Spinal cord (tissue), 10 donors: ENCODE results near the gene VAMP8. TPM values are rescaled to one million over a fixed set of nuclear protein-coding genes. Genes with fewer than 3 reads are reported as not detected.
A peak's percentile ranks its signal among the peaks of the same experiment; 100 is the strongest.

ENCODE experiments used
- DNase-seq, 6 donors: peaks; one replicate each; pipeline versions ENCODE4 v3.0.0 to v3.0.0-alpha.2; 2013 to 2015; ENCODE audit warnings: low spot score in 6 of 6, low read depth in 4 of 6
- H3K27ac ChIP-seq: one replicate; pipeline ENCODE4 v1.5.1; 2013; ENCODE audit warnings: low read depth, low read length, control low read depth
- H3K27me3 ChIP-seq: one replicate; pipeline ENCODE4 v1.6.1; 2013; ENCODE audit warnings: low read length; ENCODE audit not compliant: control insufficient read depth, insufficient read depth
- H3K36me3 ChIP-seq: one replicate; pipeline ENCODE4 v1.6.1; 2013; ENCODE audit warnings: low read length; ENCODE audit not compliant: control insufficient read depth, insufficient read depth
- H3K4me1 ChIP-seq: one replicate; pipeline ENCODE4 v1.6.1; 2013; ENCODE audit warnings: low read length; ENCODE audit not compliant: control insufficient read depth, insufficient read depth
- H3K4me3 ChIP-seq: one replicate; pipeline ENCODE4 v1.5.1; 2013; ENCODE audit warnings: low read depth, low read length, control low read depth
- H3K9me3 ChIP-seq: one replicate; pipeline ENCODE4 v1.6.1; 2013; ENCODE audit warnings: low read length; ENCODE audit not compliant: control insufficient read depth, insufficient read depth
- WGBS: methylation state at CpG from one replicate; pipeline ENCODE4 v1.1.5; 2013; ENCODE audit warnings: missing lambda C conversion rate; ENCODE audit not compliant: insufficient coverage; 5-methylcytosine and 5-hydroxymethylcytosine counted together
- polyA plus RNA-seq, 2 donors: library from polyadenylated mRNA; unstranded; fragments of 120-200 nt; gene quantifications; one replicate each; pipeline ENCODE4 v1.2.1, GENCODE V29; 2013; ENCODE audit not compliant: insufficient read length in 2 of 2
- total RNA-seq, 2 donors: library from RNA; depleted of rRNA in 1 of 2; stranded (reverse); fragments of 120-200 nt in 1 of 2; fragments of >200 nt in 1 of 2; gene quantifications; one replicate each; pipeline versions ENCODE4 v1.2.3 to v1.2.4, GENCODE V29; 2013 to 2014
- donor health status: healthy.

VAMP8 gene
- total and polyA plus RNA-seq, 4 donors: 10.3 to 32.3 (median 12.7) TPM

GRCh38 chr2:85545780-85546240 lies 31.6 kb upstream of the VAMP8 start:
- H3K4me1 ChIP-seq: no peaks in the 10 kb centered on the region
- H3K9me3 ChIP-seq: no peaks in the 10 kb centered on the region
- no peak for DNase-seq
- H3K27me3 ChIP-seq: no peaks in the 10 kb centered on the region
- peaks cover 37% of the 10 kb centered on the region for H3K36me3 ChIP-seq
- H3K4me3 ChIP-seq: no peak overlapping the region
- H3K27ac ChIP-seq: no peak overlapping the region
- WGBS: no CpG with 5 or more reads among the region's 5 CpGs

GRCh38 chr2:85547089-85547858 lies 30.1 kb upstream of the VAMP8 start:
- WGBS: no CpG with 5 or more reads among the region's 1 CpG
- no peak overlapping the region for H3K4me3 ChIP-seq
- no peaks in the 10 kb centered on the region for H3K9me3 ChIP-seq
- H3K36me3 ChIP-seq: peaks cover 49% of the 10 kb centered on the region
- no peaks in the 10 kb centered on the region for H3K4me1 ChIP-seq
- H3K27ac ChIP-seq: no peak overlapping the region
- no peak for DNase-seq
- no peaks in the 10 kb centered on the region for H3K27me3 ChIP-seq

GRCh38 chr2:85547859-85548607 lies 29.4 kb upstream of the VAMP8 start:
- Histone ChIP-seq H3K4me3 (no peak overlapping the region), H3K27ac (no peak overlapping the region), H3K36me3 (peaks cover 45% of the 10 kb centered on the region), H3K27me3 (no peaks in the 10 kb centered on the region), H3K9me3 (no peaks in the 10 kb centered on the region), H3K4me1 (no peaks in the 10 kb centered on the region)
- no peak for DNase-seq
- WGBS: 85% methylated on average over 3 of the region's 6 CpGs

GRCh38 chr2:85548608-85548900 lies 28.8 kb upstream of the VAMP8 start:
- 70% methylated on average over 2 of the region's 2 CpGs for WGBS
- H3K27me3 ChIP-seq: no peaks in the 10 kb centered on the region
- H3K4me1 ChIP-seq: no peaks in the 10 kb centered on the region
- H3K4me3 ChIP-seq: no peak overlapping the region
- peaks cover 47% of the 10 kb centered on the region for H3K36me3 ChIP-seq
- no peak overlapping the region for H3K27ac ChIP-seq
- no peak for DNase-seq
- no peaks in the 10 kb centered on the region for H3K9me3 ChIP-seq

- Histone ChIP-seq H3K36me3 (peaks cover 52% of the 10 kb centered on the region), H3K27ac (no peak overlapping the region)
- 43% methylated on average over 1 of the region's 10 CpGs for WGBS
These were observed 28.3 kb upstream of the VAMP8 start for GRCh38 chr2:85549095-85549494.

GRCh38 chr2:85549826-85550225 lies 27.6 kb upstream of the VAMP8 start:
- 79% methylated on average over 3 of the region's 4 CpGs for WGBS
- no peak overlapping the region for H3K4me3 ChIP-seq
- no peak overlapping the region for H3K27ac ChIP-seq
- H3K4me1 ChIP-seq: no peaks in the 10 kb centered on the region
- no peaks in the 10 kb centered on the region for H3K9me3 ChIP-seq
- DNase-seq: no peak
- no peaks in the 10 kb centered on the region for H3K27me3 ChIP-seq
- H3K36me3 ChIP-seq: peaks cover 57% of the 10 kb centered on the region

More at GRCh38 chr2:85549095-85549494, 28.3 kb upstream of the VAMP8 start:
- no peak for DNase-seq
- no peak overlapping the region for H3K4me3 ChIP-seq
- H3K4me1 ChIP-seq: no peaks in the 10 kb centered on the region
- H3K9me3 ChIP-seq: no peaks in the 10 kb centered on the region
- no peaks in the 10 kb centered on the region for H3K27me3 ChIP-seq

GRCh38 chr2:85550486-85550885 lies 26.9 kb upstream of the VAMP8 start:
- no peak overlapping the region for H3K27ac ChIP-seq
- no peaks in the 10 kb centered on the region for H3K4me1 ChIP-seq
- no peaks in the 10 kb centered on the region for H3K27me3 ChIP-seq
- H3K4me3 ChIP-seq: no peak overlapping the region
- H3K9me3 ChIP-seq: no peaks in the 10 kb centered on the region
- H3K36me3 ChIP-seq: peaks cover 62% of the 10 kb centered on the region
- 97% methylated on average over 10 of the region's 10 CpGs for WGBS
- no peak for DNase-seq

GRCh38 chr2:85551698-85552678 lies 25.4 kb upstream of the VAMP8 start:
- H3K9me3 ChIP-seq: no peaks in the 10 kb centered on the region
- H3K4me1 ChIP-seq: no peaks in the 10 kb centered on the region
- DNase-seq: peak in 4 of 6 donors; percentile 60 to 95 (median 83)
- H3K36me3 ChIP-seq: peaks cover 57% of the 10 kb centered on the region
- H3K27ac ChIP-seq: no peak overlapping the region
- WGBS: 81% methylated on average over 7 of the region's 9 CpGs
- no peaks in the 10 kb centered on the region for H3K27me3 ChIP-seq
- no peak overlapping the region for H3K4me3 ChIP-seq

- 84% methylated on average over 6 of the region's 6 CpGs for WGBS
- no peak overlapping the region for H3K27ac ChIP-seq
- DNase-seq: no peak
- H3K9me3 ChIP-seq: no peaks in the 10 kb centered on the region
- H3K4me3 ChIP-seq: no peak overlapping the region
- H3K36me3 ChIP-seq: peaks cover 53% of the 10 kb centered on the region
- H3K27me3 ChIP-seq: no peaks in the 10 kb centered on the region
- H3K4me1 ChIP-seq: no peaks in the 10 kb centered on the region
These were observed 24.2 kb upstream of the VAMP8 start for GRCh38 chr2:85553184-85553583.
